ENCODE data around the gene EXOC1.

DNA sequence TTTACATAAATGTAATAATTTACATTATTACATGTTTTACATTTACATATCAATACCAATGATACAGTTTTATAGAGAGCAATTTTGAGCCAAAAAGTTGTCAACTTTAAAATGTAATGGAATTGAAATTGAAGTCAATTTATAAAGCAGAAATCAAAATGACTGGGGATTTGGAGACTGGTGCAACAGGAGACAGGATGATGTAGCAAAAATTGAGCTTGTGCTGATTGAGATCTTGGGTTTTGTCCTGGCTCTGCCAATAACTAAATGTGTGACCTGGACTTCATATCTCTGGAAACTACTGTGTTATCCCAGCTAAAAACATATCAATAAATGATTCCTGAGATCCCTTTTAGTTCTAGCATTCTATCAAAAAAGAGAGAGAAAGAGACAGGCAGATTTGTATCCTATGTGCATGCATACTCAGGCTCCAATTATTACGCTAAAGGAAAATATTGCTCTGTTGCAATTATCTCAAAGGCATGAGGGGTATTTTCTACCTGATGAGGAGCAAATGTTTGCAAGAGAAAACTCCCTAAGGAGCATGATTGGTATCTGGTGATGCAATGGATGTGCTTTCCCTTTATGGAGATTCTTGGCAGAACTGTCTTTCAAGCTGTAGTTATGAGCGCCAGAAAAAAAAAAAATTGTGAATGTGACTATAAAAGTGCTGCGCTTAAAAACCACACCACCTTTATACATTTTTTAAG, 19.2 kb upstream of the EXOC1 start:
- TF ChIP-seq POLR2A (IDR thresholded peaks at IDR 0.05) (no peak), POLR2AphosphoS5 (IDR thresholded peaks at IDR 0.05) (no peak)
- TF ChIP-seq, protein P1, sequence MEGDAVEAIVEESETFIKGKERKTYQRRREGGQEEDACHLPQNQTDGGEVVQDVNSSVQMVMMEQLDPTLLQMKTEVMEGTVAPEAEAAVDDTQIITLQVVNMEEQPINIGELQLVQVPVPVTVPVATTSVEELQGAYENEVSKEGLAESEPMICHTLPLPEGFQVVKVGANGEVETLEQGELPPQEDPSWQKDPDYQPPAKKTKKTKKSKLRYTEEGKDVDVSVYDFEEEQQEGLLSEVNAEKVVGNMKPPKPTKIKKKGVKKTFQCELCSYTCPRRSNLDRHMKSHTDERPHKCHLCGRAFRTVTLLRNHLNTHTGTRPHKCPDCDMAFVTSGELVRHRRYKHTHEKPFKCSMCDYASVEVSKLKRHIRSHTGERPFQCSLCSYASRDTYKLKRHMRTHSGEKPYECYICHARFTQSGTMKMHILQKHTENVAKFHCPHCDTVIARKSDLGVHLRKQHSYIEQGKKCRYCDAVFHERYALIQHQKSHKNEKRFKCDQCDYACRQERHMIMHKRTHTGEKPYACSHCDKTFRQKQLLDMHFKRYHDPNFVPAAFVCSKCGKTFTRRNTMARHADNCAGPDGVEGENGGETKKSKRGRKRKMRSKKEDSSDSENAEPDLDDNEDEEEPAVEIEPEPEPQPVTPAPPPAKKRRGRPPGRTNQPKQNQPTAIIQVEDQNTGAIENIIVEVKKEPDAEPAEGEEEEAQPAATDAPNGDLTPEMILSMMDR (IDR thresholded peaks at IDR 0.05): no peak

Measured in prostate gland (tissue), 2 donors.